Right renal cortex interstitium (tissue), 3 donors: ENCODE results near the gene CMTM2. TPM values are rescaled to one million over a fixed set of nuclear protein-coding genes. Genes with fewer than 3 reads are reported as not detected.
"Not testable (repeated sequence)": the region's sequence is repeated elsewhere in the genome, so short reads cannot be mapped to it uniquely, and the experiment has no call there.

ENCODE experiments used
- DNase-seq, 3 donors: peaks; one replicate each; pipeline ENCODE4 v3.0.0-alpha.2; 2013; ENCODE audit warnings: low read depth in 3 of 3, low spot score in 2 of 3
- polyA plus RNA-seq, 3 donors: library from polyadenylated mRNA; unstranded; fragments of 120-200 nt; gene quantifications; one replicate each; pipeline ENCODE4 v1.2.1, GENCODE V29; 2013; ENCODE audit not compliant: insufficient read length in 3 of 3

CMTM2 gene
- polyA plus RNA-seq, 3 donors: 0.28 to 0.96 (median 0.41) TPM

GRCh38 chr16:66605177-66605978 is 26.1 kb downstream of the CMTM2 start:
- no peak for DNase-seq

DNA sequence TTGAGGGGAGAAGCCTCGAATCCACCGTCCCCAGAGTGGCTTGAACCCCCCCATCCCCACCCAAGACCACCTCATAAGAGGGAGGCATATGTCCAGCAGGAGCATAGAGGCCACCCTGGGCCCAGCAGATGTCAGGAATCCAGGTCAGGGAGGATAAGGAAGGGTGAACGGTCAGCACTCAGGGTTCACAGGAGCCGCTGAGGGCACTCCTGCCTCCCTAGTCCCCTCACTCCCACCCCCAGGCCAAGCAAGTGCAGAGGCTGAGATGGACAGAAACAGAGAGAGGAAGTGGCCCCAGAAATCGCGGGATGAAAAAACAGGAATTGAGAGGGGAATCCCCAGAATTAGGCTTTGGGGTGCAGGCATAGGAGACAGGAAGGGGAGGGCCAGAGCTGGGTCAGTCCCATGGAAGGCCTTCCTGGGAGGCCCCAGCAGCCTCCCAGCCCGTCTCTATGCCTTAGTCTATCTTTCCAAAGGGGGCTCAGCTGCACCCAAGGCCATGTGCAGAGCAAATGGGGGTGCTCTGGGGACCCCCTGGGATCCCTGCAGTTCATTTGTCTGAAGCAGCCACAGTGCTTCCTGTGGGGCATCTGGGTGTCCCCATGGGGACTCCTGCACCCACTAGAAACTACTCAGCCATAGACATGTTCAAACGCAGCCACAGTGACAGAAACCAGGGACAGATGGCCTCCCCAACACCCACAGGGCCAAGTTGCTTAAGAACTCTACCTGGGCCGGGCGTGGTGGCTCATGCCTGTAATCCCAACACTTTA is 26.9 kb downstream of the CMTM2 start:
- no peak for DNase-seq

GRCh38 chr16:66608241-66609138 is 29.2 kb downstream of the CMTM2 start:
- DNase-seq: peak; percentile 67 to 74 (median 70)

DNA sequence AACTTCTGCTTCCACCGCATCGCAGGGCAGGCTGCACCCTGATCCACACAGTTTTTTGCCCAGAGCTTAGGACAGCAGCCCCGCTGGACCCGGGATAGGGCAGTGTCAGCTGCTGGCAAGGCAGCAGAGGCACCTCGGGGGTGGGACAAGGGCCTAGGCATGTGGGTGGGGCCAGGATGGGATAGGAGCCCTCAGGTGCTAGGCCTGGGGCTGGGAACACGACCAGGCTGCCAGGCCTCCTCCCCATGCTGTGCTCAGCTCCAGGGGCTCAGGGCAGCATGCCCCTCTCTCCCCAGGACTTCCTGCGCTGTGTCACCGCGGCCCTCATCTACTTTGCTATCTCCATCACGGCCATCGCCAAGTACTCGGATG is 29.9 kb downstream of the CMTM2 start:
- DNase-seq: no peak

- DNase-seq: no peak
These were observed 31.0 kb downstream of the CMTM2 start for GRCh38 chr16:66610111-66610820.

GRCh38 chr16:66611911-66612310 is 32.6 kb downstream of the CMTM2 start:
- not testable (repeated sequence) for DNase-seq

GRCh38 chr16:66612422-66612821 is 33.2 kb downstream of the CMTM2 start:
- no peak for DNase-seq

GRCh38 chr16:66614161-66614802 is 35.0 kb downstream of the CMTM2 start:
- DNase-seq: no peak

GRCh38 chr16:66616169-66616568 is 36.9 kb downstream of the CMTM2 start:
- no peak for DNase-seq

- no peak for DNase-seq
These were observed 37.3 kb downstream of the CMTM2 start for GRCh38 chr16:66616592-66616991.

DNA sequence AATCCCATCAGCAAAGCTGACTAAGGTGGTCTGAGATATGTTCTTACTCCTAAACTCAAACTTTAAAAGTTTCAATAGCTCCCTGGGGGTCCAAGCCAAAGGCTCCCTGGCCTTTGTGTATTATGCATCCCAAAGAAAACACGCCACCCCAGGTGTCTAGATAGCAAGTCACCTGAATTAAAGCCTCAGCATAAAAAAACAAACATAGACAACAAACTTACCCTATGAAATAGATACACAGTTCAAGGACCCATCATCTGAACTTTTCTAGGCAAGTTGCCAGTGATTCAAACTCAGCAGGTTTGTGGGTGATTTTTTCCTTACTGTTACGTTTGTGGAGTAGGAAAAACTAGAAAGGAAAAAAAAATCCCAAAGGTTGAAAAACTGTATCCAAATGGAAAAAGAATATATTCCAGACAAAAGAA is 37.8 kb downstream of the CMTM2 start:
- no peak for DNase-seq

GRCh38 chr16:66617728-66618127 is 38.5 kb downstream of the CMTM2 start:
- DNase-seq: no peak

GRCh38 chr16:66618588-66619375 is 39.5 kb downstream of the CMTM2 start:
- no peak for DNase-seq

DNA sequence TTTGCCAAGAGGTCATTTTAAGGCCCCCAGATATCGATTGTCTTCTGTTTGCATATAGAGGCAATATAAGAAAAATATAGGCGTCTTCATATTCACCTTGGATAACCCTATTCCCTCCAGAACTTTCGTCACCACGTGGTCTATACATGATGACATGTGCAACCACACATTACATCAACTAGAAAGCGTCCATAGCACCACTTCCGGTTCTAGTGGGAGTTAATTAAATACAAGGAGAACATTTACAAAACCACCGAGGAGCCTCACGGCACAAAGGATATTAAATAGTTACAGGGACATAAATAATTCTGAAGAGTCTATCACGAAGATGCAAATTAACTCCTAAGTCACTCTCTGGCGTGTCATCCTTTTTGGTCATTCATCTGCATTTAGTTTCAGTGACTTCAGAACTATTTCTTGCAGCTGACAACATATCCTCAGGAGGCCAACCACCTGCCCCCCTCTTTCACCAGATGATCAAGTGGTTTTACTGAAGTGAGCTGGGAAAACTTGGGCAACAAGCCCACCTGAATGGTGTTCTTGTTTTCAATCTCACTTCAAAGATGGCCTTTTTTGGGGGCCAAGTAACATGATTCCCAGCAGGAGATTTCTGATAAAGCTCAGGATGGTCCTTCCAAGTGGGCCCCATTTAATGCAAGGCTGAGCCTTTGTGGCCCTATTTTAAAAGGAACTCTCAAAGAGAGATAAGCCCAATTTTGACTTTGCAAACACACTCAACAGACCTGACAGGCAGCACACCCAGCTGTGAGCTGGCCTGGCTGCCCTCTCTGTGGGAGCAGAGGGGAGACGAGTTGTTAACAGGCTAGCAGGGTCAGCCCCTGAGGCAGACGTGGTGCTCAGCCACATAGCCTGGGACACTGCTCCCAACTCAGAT is 40.5 kb downstream of the CMTM2 start:
- DNase-seq: no peak

DNA sequence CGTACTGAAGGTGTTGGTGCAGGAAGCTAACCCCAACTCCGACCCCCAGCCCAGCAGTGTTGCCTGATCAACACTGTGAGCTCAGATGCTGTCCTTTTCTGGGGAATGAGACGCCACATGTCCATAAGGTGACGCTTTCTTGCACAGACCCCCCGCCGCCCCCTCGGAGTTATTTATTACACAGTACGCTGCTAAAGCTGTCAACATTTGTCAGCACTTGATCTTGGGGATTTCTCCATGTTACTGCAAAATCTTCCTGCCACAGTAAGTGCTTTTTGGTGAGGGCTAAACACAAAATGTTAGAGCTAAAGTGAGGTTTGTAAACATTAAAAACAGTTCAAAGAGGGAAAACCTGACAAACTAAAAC is 41.1 kb downstream of the CMTM2 start:
- DNase-seq: no peak

GRCh38 chr16:66621973-66622372 is 42.7 kb downstream of the CMTM2 start:
- DNase-seq: no peak

DNA sequence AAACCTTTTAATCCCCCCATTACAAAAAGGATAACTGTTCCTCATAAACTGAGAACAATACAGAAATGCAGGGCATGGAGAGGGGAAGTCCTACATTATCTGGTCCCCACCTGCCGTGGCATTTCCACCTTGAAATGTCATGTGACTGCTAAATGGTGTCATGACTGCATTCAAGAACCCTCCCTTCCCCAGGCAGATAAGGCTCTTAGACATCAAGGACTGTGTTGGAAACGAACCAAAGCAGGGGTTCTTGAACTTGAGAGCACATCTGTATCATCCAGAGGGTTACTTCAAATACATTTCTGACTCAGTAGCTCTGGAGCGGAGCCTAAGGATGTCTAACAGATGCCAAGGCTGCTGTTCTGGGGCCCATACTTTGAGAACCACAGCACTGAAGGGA is 43.6 kb downstream of the CMTM2 start:
- no peak for DNase-seq

GRCh38 chr16:66623755-66624154 is 44.5 kb downstream of the CMTM2 start:
- DNase-seq: no peak
